ENCODE results near the gene TMEM125. TPM values are rescaled to one million over a fixed set of nuclear protein-coding genes. Genes with fewer than 3 reads are reported as not detected.

Gene TMEM125
- total RNA-seq, 3 donors from 2014 or later = 19.3 to 30.1 TPM; not detected in 1

DNA sequence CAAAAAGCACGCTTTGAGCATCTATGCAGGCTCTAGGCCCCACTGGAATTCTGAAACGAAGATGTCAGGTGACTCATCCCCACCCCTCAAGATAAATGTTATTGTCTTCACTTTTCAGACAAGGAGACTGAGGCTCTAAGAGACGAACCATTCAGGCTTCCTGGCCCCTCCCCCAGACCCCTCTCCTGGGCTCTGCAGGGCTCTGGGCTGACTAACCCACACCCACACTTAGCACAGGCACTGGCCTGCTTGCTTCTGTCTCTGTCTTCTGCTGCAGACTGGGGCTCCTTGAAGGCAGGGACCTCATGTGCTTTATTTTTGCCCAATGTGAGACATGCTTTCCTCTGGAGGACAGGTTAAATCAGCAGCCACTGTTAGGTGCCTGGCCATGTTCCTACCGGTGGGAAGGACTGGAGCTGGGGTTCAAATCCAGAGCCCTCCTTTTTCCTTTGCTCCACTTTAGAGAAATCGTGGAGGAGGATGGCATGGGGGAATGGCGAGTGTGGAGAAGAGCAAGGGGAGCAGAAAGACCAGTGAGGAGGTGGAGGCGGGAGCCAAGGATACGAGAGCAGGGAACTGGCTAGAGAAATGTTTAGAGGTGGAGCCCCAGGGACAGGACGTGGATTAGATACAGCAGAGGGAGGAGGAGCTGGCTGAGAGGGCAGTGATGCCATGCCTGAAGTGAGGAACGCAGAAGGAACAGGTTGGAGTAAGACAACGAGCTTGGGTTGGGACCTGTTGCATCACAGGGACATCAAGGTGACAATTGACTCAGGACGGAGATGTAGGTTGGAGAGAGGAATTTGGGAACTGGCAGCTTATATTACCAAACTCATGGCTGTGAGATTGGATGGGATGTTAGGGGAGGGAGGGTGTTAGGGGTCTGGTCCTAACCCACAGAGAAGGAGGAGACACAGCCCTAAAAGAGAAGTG lies 1.7 kb downstream of the TMEM125 start:
- intact Hi-C loops (cut with DNase I; ENCODE audit: low total_unique reads) = no loop called here
- peak overlapping the region; percentile 78 to 81 for H3K27ac ChIP-seq

DNA sequence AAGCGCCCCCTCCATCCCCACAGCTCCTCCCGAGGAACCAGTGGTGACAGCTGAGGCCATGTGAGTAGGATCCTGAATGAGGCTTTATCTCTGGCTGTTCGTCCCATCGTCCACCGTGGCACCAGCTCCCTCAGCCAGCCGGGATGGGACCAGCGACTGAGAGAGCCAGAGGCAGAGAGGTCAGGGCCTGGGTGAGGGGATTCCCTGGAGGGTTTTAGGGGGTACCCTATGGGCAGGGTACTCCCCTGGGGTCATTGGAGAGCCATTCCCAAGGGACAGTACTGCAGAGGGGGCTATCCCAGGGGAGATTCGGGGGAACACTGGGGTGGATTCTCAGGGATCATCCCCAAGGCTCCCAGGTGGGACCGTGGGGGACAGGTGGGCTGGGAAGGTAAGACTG lies 2.4 kb downstream of the TMEM125 start:
- Histone ChIP-seq H3K4me1 (no peaks in the 10 kb centered on the region), H3K36me3 (no peaks in the 10 kb centered on the region), H3K27ac (no peak overlapping the region), H3K9me3 (no peaks in the 10 kb centered on the region), H3K4me3 (no peak overlapping the region), H3K27me3 (no peaks in the 10 kb centered on the region)
- intact Hi-C loops (cut with DNase I; ENCODE audit: low total_unique reads) = no loop called here
- DNase-seq (ENCODE audit: low spot score in 2 of 2) = peak in 1 of 2 donors; percentile 20
- TF ChIP-seq POLR2AphosphoS5 (IDR thresholded peaks at IDR 0.05) = no peak
- no peak for TF ChIP-seq POLR2A (IDR thresholded peaks at IDR 0.05)
- TF ChIP-seq, protein P1, sequence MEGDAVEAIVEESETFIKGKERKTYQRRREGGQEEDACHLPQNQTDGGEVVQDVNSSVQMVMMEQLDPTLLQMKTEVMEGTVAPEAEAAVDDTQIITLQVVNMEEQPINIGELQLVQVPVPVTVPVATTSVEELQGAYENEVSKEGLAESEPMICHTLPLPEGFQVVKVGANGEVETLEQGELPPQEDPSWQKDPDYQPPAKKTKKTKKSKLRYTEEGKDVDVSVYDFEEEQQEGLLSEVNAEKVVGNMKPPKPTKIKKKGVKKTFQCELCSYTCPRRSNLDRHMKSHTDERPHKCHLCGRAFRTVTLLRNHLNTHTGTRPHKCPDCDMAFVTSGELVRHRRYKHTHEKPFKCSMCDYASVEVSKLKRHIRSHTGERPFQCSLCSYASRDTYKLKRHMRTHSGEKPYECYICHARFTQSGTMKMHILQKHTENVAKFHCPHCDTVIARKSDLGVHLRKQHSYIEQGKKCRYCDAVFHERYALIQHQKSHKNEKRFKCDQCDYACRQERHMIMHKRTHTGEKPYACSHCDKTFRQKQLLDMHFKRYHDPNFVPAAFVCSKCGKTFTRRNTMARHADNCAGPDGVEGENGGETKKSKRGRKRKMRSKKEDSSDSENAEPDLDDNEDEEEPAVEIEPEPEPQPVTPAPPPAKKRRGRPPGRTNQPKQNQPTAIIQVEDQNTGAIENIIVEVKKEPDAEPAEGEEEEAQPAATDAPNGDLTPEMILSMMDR (IDR thresholded peaks at IDR 0.05) = no peak

More for the DNA sequence above, 1.7 kb downstream of the TMEM125 start:
- H3K4me3 ChIP-seq = peak overlapping the region in 2 of 3 donors; percentile 53 to 66
- no peak for TF ChIP-seq POLR2AphosphoS5 (IDR thresholded peaks at IDR 0.05)
- no peak for TF ChIP-seq POLR2A (IDR thresholded peaks at IDR 0.05)
- TF ChIP-seq, protein P1 (IDR thresholded peaks at IDR 0.05) = no peak
- no peaks in the 10 kb centered on the region for H3K4me1 ChIP-seq
- H3K27me3 ChIP-seq = no peaks in the 10 kb centered on the region
- no peaks in the 10 kb centered on the region for H3K9me3 ChIP-seq
- DNase-seq (ENCODE audit: low spot score in 2 of 2) = peak in 1 of 2 donors; percentile 44
- H3K36me3 ChIP-seq = no peaks in the 10 kb centered on the region

DNA sequence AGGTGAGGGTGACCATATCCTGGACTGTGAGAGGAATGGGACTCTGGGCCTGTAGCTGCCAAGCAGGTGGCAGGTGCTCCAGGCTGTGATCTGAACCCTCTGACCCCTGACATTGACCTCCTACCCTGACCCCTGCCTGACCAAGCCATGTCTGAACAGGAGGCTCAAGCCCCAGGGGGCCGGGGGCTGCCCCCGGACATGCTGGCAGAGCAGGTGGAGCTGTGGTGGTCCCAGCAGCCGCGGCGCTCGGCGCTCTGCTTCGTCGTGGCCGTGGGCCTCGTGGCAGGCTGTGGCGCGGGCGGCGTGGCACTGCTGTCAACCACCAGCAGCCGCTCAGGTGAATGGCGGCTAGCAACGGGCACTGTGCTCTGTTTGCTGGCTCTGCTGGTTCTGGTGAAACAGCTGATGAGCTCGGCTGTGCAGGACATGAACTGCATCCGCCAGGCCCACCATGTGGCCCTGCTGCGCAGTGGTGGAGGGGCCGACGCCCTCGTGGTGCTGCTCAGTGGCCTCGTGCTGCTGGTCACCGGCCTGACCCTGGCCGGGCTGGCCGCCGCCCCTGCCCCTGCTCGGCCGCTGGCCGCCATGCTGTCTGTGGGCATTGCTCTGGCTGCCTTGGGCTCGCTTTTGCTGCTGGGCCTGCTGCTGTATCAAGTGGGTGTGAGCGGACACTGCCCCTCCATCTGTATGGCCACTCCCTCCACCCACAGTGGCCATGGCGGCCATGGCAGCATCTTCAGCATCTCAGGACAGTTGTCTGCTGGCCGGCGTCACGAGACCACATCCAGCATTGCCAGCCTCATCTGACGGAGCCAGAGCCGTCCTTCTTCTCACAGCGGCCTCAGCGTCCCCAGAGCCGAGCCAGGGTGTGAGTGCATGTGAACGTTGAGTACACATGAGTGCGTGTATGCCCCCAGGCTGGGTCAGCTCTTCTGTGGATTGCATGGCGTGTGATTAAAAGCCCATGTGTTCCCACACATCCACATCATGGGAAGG lies 3.1 kb downstream of the TMEM125 start:
- Histone ChIP-seq H3K27ac (no peak overlapping the region), H3K27me3 (no peaks in the 10 kb centered on the region), H3K36me3 (no peaks in the 10 kb centered on the region), H3K4me1 (no peaks in the 10 kb centered on the region), H3K9me3 (no peaks in the 10 kb centered on the region), H3K4me3 (no peak overlapping the region)
- DNase-seq (ENCODE audit: low spot score in 2 of 2) = peak in 1 of 2 donors; percentile 45
- intact Hi-C loops (cut with DNase I; ENCODE audit: low total_unique reads) = no loop called here
- TF ChIP-seq POLR2AphosphoS5 (IDR thresholded peaks at IDR 0.05) (no peak), POLR2A (IDR thresholded peaks at IDR 0.05) (no peak)
- TF ChIP-seq, protein P1 (IDR thresholded peaks at IDR 0.05) = no peak

DNA sequence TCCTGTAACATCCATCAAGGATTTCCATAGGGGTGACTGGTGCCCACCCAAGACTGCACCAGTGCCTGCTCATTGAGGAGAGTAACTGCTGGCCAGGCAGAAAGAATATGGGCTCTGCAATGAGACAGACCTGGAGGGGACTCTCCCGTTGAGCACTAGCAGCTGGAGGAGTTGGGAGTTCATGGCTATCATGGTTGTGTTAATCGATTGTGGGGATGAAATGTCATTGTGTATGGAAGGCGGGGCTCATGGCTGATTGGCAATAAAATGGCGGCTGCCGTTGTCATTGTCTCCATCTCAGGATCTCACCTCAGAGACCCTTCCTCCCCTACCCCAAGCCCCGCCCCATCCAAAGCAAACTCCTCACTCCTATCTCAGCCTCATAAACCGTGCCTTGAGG lies 3.9 kb downstream of the TMEM125 start:
- Histone ChIP-seq H3K4me3 (no peak overlapping the region), H3K36me3 (no peaks in the 10 kb centered on the region), H3K4me1 (no peaks in the 10 kb centered on the region), H3K27me3 (no peaks in the 10 kb centered on the region), H3K27ac (no peak overlapping the region), H3K9me3 (no peaks in the 10 kb centered on the region)
- intact Hi-C loops (cut with DNase I; ENCODE audit: low total_unique reads) = no loop called here
- DNase-seq (ENCODE audit: low spot score in 2 of 2) = peak in 1 of 2 donors; percentile 10
- TF ChIP-seq, protein P1 (IDR thresholded peaks at IDR 0.05) = no peak
- TF ChIP-seq POLR2A (IDR thresholded peaks at IDR 0.05) (no peak), POLR2AphosphoS5 (IDR thresholded peaks at IDR 0.05) (no peak)

All from breast epithelium (tissue), 4 donors.